Gastrocnemius medialis (tissue), 4 donors: ENCODE results near the gene FKBP5.

Experiments used
- POLR2A ChIP-seq, 2 donors: fragments of 450-650 bp; IDR thresholded peaks; one replicate each; pipeline ENCODE4 v1.6.1; 2017; ENCODE audit warnings: antibody characterized with exemption in 2 of 2, mild to moderate bottlenecking in 2 of 2, moderate library complexity in 2 of 2
- TF ChIP-seq, protein P1 (sequence below), 5 experiments: fragments of 450-650 bp in 3 of 5; fragments of 200-600 bp in 2 of 5; sonication (generic) in 2 of 5; IDR thresholded peaks in 4 of 5; conservative IDR thresholded peaks in 1 of 5; 1 replicate in 4 of 5; 2 replicates in 1 of 5; pipeline ENCODE4 v1.5.1; 2016 to 2019; ENCODE audit warnings: antibody characterized with exemption in 5 of 5, mild to moderate bottlenecking in 3 of 5, moderate library complexity in 3 of 5

GRCh38 chr6:35640017-35640664, 48.6 kb downstream of the FKBP5 start:
- TF ChIP-seq POLR2A (IDR thresholded peaks at IDR 0.05) = no peak
- TF ChIP-seq, protein P1, sequence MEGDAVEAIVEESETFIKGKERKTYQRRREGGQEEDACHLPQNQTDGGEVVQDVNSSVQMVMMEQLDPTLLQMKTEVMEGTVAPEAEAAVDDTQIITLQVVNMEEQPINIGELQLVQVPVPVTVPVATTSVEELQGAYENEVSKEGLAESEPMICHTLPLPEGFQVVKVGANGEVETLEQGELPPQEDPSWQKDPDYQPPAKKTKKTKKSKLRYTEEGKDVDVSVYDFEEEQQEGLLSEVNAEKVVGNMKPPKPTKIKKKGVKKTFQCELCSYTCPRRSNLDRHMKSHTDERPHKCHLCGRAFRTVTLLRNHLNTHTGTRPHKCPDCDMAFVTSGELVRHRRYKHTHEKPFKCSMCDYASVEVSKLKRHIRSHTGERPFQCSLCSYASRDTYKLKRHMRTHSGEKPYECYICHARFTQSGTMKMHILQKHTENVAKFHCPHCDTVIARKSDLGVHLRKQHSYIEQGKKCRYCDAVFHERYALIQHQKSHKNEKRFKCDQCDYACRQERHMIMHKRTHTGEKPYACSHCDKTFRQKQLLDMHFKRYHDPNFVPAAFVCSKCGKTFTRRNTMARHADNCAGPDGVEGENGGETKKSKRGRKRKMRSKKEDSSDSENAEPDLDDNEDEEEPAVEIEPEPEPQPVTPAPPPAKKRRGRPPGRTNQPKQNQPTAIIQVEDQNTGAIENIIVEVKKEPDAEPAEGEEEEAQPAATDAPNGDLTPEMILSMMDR (IDR thresholded peaks at IDR 0.05 in 4 of 5, conservative IDR thresholded peaks at IDR 0.05 in 1 of 5) = no peak
